Ishikawa (cell line): ENCODE measurements around the gene LSAMP.
A peak's percentile ranks its signal among the peaks of the same experiment; 100 is the strongest.

Source experiments
- CEBPB ChIP-seq: IDR thresholded peaks from 2 replicates; pipeline ENCODE4 v1.6.1; 2012
- CREB1 ChIP-seq: IDR thresholded peaks from 2 replicates; pipeline ENCODE4 v1.6.1; 2012; ENCODE audit warnings: low read depth
- EP300 ChIP-seq: IDR thresholded peaks from 2 replicates; pipeline ENCODE4 v1.6.1; 2012; ENCODE audit warnings: borderline replicate concordance
- FOXM1 ChIP-seq: IDR thresholded peaks from 2 replicates; pipeline ENCODE4 v1.6.1; 2012; ENCODE audit warnings: low read depth, borderline replicate concordance
- NFIC ChIP-seq: IDR thresholded peaks from 2 replicates; pipeline ENCODE4 v1.6.1; 2012
- RAD21 ChIP-seq: IDR thresholded peaks from 2 replicates; pipeline ENCODE4 v1.6.1; 2012; ENCODE audit warnings: low read depth
- REST ChIP-seq: IDR thresholded peaks from 2 replicates; pipeline ENCODE4 v1.6.1; 2012; ENCODE audit warnings: low read depth, mild to moderate bottlenecking
- TAF1 ChIP-seq: IDR thresholded peaks from 2 replicates; pipeline ENCODE4 v1.6.1; 2012; ENCODE audit warnings: low read depth, mild to moderate bottlenecking
- TCF12 ChIP-seq: IDR thresholded peaks from 2 replicates; pipeline ENCODE4 v1.6.1; 2012; ENCODE audit warnings: low read depth
- TEAD4 ChIP-seq: IDR thresholded peaks from 2 replicates; pipeline ENCODE4 v1.6.1; 2012
- YY1 ChIP-seq: IDR thresholded peaks from 2 replicates; pipeline ENCODE4 v1.6.1; 2012; ENCODE audit warnings: low read depth
- ZBTB7A ChIP-seq: IDR thresholded peaks from 2 replicates; pipeline ENCODE4 v1.6.1; 2012; ENCODE audit warnings: low read depth
- TF ChIP-seq, protein P1 (sequence below): IDR thresholded peaks from 2 replicates; pipeline ENCODE4 v1.6.1; 2012
- TF ChIP-seq, protein P2 (sequence below): IDR thresholded peaks from 2 replicates; pipeline ENCODE4 v1.6.1; 2012

The LSAMP gene

GRCh38 chr3:115898656-115899410 lies 546.5 kb downstream of the LSAMP start:
- TF ChIP-seq TEAD4 (no peak), TAF1 (no peak), RAD21 (no peak), REST (no peak), ZBTB7A (no peak)
- TF ChIP-seq, protein P1, sequence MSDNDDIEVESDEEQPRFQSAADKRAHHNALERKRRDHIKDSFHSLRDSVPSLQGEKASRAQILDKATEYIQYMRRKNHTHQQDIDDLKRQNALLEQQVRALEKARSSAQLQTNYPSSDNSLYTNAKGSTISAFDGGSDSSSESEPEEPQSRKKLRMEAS, result no peak

GRCh38 chr3:115891006-115891636 lies 554.2 kb downstream of the LSAMP start:
- TF ChIP-seq EP300 (no peak), CREB1 (no peak)

GRCh38 chr3:115890579-115890978 lies 554.7 kb downstream of the LSAMP start:
- TF ChIP-seq, protein P2, sequence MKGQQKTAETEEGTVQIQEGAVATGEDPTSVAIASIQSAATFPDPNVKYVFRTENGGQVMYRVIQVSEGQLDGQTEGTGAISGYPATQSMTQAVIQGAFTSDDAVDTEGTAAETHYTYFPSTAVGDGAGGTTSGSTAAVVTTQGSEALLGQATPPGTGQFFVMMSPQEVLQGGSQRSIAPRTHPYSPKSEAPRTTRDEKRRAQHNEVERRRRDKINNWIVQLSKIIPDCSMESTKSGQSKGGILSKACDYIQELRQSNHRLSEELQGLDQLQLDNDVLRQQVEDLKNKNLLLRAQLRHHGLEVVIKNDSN, result no peak

GRCh38 chr3:115885621-115886020 lies 559.7 kb downstream of the LSAMP start:
- TF ChIP-seq REST, result peak; percentile 86
- no peak for TF ChIP-seq NFIC

GRCh38 chr3:115877615-115877899 lies 567.7 kb downstream of the LSAMP start:
- no peak for TF ChIP-seq CREB1
- no peak for TF ChIP-seq ZBTB7A
- TF ChIP-seq FOXM1, result no peak
- no peak for TF ChIP-seq CEBPB
- TF ChIP-seq EP300, result no peak
- TF ChIP-seq REST, result no peak
- TF ChIP-seq NFIC, result no peak
- TF ChIP-seq, protein P1, result no peak
- no peak for TF ChIP-seq YY1
- no peak for TF ChIP-seq RAD21

DNA sequence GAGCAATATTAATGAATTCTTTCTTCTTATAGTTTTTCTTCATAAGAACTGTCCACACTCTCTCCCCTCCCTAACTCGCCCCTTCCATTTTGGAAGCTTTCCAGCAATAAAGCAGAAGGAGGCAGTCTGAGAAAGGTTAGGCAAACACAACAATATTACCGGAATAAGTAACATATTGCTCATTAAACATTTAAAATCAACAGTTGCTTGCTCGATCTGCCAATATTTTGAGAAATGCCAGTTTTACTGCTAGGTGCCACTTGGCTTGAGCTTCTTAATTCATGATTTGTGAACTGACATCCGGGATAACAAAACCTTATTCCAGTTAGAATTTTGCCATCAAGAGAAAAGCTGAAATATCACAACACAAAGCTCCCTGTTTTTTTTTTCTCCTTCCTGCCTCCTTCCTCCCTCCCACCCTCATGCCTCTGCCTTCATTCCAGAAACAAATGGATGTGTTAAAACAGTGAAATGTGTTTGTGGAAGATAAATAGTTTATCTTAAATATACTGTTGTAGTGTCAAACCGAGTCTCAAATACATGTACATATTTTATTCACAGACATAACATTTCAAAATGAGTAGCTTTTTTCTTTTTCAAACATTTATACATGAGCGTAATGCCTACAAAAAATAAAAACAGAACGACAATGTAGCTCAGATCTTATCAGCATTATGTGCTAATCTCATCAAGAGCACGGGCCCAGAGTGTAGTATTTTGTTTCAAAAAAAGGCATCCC lies 568.2 kb downstream of the LSAMP start:
- no peak for TF ChIP-seq YY1
- TF ChIP-seq CEBPB, result no peak
- no peak for TF ChIP-seq FOXM1
- no peak for TF ChIP-seq NFIC
- no peak for TF ChIP-seq EP300
- no peak for TF ChIP-seq ZBTB7A
- no peak for TF ChIP-seq TEAD4
- TF ChIP-seq TAF1, result no peak
- TF ChIP-seq, protein P2, result no peak
- no peak for TF ChIP-seq REST
- no peak for TF ChIP-seq RAD21
- TF ChIP-seq TCF12, result no peak
